ENCODE data around the gene CYB5R3.

Gene CYB5R3

GRCh38 chr22:42626951-42627625, 22.1 kb downstream of the CYB5R3 start:
- no peak for TF ChIP-seq CTCF (IDR thresholded peaks at IDR 0.05; ENCODE audit: low read depth, low read length, missing control alignments)
- DNase-seq (ENCODE audit: low read depth), result no peak
- H3K4me3 ChIP-seq (ENCODE audit: low read depth, low read length), result no peak overlapping the region

- H3K4me3 ChIP-seq (ENCODE audit: low read depth, low read length), result no peak overlapping the region
- no peak for DNase-seq (ENCODE audit: low read depth)
- TF ChIP-seq CTCF (IDR thresholded peaks at IDR 0.05; ENCODE audit: low read depth, low read length, missing control alignments), result no peak
Observed at GRCh38 chr22:42626431-42626830, 22.8 kb downstream of the CYB5R3 start.

GRCh38 chr22:42625416-42625815, 23.8 kb downstream of the CYB5R3 start:
- no peak for TF ChIP-seq CTCF (IDR thresholded peaks at IDR 0.05; ENCODE audit: low read depth, low read length, missing control alignments)
- no peak overlapping the region for H3K4me3 ChIP-seq (ENCODE audit: low read depth, low read length)
- no peak for DNase-seq (ENCODE audit: low read depth)

- DNase-seq (ENCODE audit: low read depth), result no peak
- no peak overlapping the region for H3K4me3 ChIP-seq (ENCODE audit: low read depth, low read length)
- TF ChIP-seq CTCF (IDR thresholded peaks at IDR 0.05; ENCODE audit: low read depth, low read length, missing control alignments), result no peak
Observed at GRCh38 chr22:42624551-42625106, 24.6 kb downstream of the CYB5R3 start.

GRCh38 chr22:42623756-42624441, 25.3 kb downstream of the CYB5R3 start:
- TF ChIP-seq CTCF (IDR thresholded peaks at IDR 0.05; ENCODE audit: low read depth, low read length, missing control alignments), result no peak

GRCh38 chr22:42623301-42623751, 25.9 kb downstream of the CYB5R3 start:
- TF ChIP-seq CTCF (IDR thresholded peaks at IDR 0.05; ENCODE audit: low read depth, low read length, missing control alignments), result no peak
- DNase-seq (ENCODE audit: low read depth), result no peak
- H3K4me3 ChIP-seq (ENCODE audit: low read depth, low read length), result no peak overlapping the region

More at GRCh38 chr22:42623756-42624441, 25.3 kb downstream of the CYB5R3 start:
- no peak overlapping the region for H3K4me3 ChIP-seq (ENCODE audit: low read depth, low read length)
- DNase-seq (ENCODE audit: low read depth), result no peak
